Right kidney (tissue), 1 donor: ENCODE measurements around the gene RBP2.
A peak's percentile ranks its signal among the peaks of the same experiment; 100 is the strongest.

Experiments used
- DNase-seq: peaks from one replicate; pipeline ENCODE4 v3.0.0-alpha.2; 2016

Gene RBP2

GRCh38 chr3:139481116-139481515 lies 4.8 kb upstream of the RBP2 start:
- no peak for DNase-seq

- no peak for DNase-seq
Observed at GRCh38 chr3:139480585-139480984, 4.3 kb upstream of the RBP2 start.

- DNase-seq: no peak
Observed at GRCh38 chr3:139477710-139478640, 1.7 kb upstream of the RBP2 start.

GRCh38 chr3:139473155-139473771 lies 3.1 kb downstream of the RBP2 start:
- DNase-seq: no peak

GRCh38 chr3:139472380-139473010 lies 3.8 kb downstream of the RBP2 start:
- peak; percentile 29 for DNase-seq

GRCh38 chr3:139470199-139470598 lies 6.1 kb downstream of the RBP2 start:
- no peak for DNase-seq

- no peak for DNase-seq
Observed at GRCh38 chr3:139468399-139468798, 7.9 kb downstream of the RBP2 start.

GRCh38 chr3:139466360-139466759 lies 10.0 kb downstream of the RBP2 start:
- DNase-seq: no peak

- no peak for DNase-seq
Observed at GRCh38 chr3:139465636-139466035, 10.7 kb downstream of the RBP2 start.

GRCh38 chr3:139463466-139463865 lies 12.8 kb downstream of the RBP2 start:
- no peak for DNase-seq

GRCh38 chr3:139460529-139460928 lies 15.8 kb downstream of the RBP2 start:
- no peak for DNase-seq

GRCh38 chr3:139460076-139460475 lies 16.2 kb downstream of the RBP2 start:
- no peak for DNase-seq

- no peak for DNase-seq
Observed at GRCh38 chr3:139458348-139458747, 18.0 kb downstream of the RBP2 start.

- DNase-seq: no peak
Observed at GRCh38 chr3:139457066-139457465, 19.2 kb downstream of the RBP2 start.

GRCh38 chr3:139456386-139456785 lies 19.9 kb downstream of the RBP2 start:
- DNase-seq: no peak

- no peak for DNase-seq
Observed at GRCh38 chr3:139455855-139456254, 20.5 kb downstream of the RBP2 start.

GRCh38 chr3:139455206-139455605 lies 21.1 kb downstream of the RBP2 start:
- DNase-seq: no peak

GRCh38 chr3:139454346-139454745 lies 22.0 kb downstream of the RBP2 start:
- no peak for DNase-seq

- DNase-seq: no peak
Observed at GRCh38 chr3:139450159-139450558, 26.2 kb downstream of the RBP2 start.

GRCh38 chr3:139449566-139449965 lies 26.8 kb downstream of the RBP2 start:
- no peak for DNase-seq

- DNase-seq: no peak
Observed at GRCh38 chr3:139448104-139448503, 28.2 kb downstream of the RBP2 start.

- no peak for DNase-seq
Observed at GRCh38 chr3:139447486-139447885, 28.8 kb downstream of the RBP2 start.

- no peak for DNase-seq
Observed at GRCh38 chr3:139444446-139444845, 31.9 kb downstream of the RBP2 start.
